GOT3 (cell line): ENCODE measurements around the gene PJA1.

Experiments
- DNase-seq: peaks from one replicate; lab custom pipeline; 2025; ENCODE audit warnings: mixed read lengths; lab: John Stamatoyannopoulos, UW

The PJA1 gene

GRCh38 chrX:69165087-69165651 lies at the start of gene PJA1:
TSS of gene PJA1 (minus strand) at chrX:69165453. CDS start at chrX:69163073, 2,380 bp downstream.
- no peak for DNase-seq

DNA sequence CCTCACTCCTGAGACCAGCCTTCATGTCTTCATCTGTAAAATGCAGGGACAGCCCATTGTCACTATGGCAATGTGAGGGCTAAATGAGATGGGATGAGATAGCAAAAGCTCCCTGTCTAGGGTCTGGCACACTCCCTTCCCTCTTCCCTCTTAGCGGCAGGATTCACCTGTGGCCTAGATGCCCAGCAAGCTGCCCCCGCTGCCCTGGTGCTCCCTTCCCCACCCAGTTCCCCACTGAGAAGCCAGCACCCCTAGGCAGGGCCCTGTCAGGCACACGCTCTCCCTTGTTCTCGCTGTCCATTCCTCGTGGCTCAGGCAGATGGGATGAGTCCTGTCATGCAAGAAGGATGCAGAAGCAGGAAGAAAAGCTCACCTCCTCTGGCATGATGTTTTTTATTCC lies 49.2 kb upstream of the PJA1 start:
- DNase-seq: no peak

- no peak for DNase-seq
These were observed 46.4 kb upstream of the PJA1 start for GRCh38 chrX:69211701-69212100.

DNA sequence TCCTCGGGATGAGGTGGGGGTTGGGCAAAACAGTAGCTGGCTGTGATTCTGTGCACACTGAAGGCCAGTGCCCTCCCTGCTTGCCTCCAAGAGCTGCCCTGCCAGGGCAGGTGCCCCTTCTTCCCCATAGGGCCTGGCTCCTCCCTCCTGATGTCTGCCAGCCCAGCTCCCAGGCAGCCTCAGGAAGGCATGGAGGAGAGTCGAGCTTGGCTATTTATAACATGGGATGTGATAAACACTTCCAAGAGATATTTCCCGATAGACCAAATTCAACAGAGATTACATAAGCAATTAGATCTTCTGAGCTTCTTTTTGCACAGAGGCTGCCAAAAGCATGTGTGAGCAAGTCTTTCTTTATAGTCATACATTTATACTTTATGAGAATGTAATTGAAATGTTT lies 45.3 kb upstream of the PJA1 start:
- DNase-seq: no peak

- DNase-seq: no peak
These were observed 42.0 kb upstream of the PJA1 start for GRCh38 chrX:69207216-69207615.

GRCh38 chrX:69203638-69204037 lies 38.4 kb upstream of the PJA1 start:
- DNase-seq: no peak

GRCh38 chrX:69197690-69198089 lies 32.4 kb upstream of the PJA1 start:
- DNase-seq: no peak

GRCh38 chrX:69196666-69197065 lies 31.4 kb upstream of the PJA1 start:
- no peak for DNase-seq

GRCh38 chrX:69195810-69196209 lies 30.6 kb upstream of the PJA1 start:
- no peak for DNase-seq

GRCh38 chrX:69195192-69195591 lies 29.9 kb upstream of the PJA1 start:
- no peak for DNase-seq

- no peak for DNase-seq
These were observed 27.4 kb upstream of the PJA1 start for GRCh38 chrX:69192603-69193002.

DNA sequence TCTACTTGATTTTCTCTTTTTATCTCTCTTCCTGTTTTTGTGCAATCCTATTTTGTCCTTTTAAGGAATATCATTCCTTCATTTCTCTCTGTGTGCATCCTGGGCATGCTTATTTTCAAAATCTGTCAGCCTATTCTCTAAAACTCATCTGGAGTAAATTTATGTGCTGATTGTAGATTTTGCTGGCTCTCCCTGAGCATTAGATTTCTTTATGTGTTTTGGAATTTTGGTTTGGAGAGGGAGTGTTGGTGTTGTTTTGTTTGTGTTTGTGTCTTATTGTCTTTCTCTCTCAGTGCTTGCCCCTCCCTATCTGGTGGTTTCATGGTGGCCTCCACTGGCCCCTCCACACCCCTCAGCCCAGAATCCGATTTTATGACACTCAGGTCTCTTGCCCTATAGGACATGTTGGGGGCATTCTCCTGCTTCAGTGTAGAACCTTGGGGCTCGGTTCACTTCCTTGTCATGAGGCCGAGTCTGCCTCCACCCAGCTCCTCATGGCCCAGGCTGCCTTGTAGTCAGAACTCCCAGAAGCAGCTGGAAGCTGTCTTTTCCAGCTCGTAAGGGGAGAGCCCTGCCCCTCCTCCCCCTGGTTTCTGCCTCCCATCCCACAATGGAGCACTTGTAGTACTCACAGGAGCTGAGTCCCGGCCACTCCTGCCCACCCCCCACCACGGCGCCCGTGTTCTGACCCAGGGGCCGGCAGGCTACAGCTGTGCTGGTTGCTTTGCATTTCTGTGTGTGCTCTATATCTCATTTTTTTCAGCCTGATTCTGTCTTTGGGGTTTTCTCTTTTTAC lies 24.5 kb upstream of the PJA1 start:
- no peak for DNase-seq

GRCh38 chrX:69186651-69187050 lies 21.4 kb upstream of the PJA1 start:
- no peak for DNase-seq

DNA sequence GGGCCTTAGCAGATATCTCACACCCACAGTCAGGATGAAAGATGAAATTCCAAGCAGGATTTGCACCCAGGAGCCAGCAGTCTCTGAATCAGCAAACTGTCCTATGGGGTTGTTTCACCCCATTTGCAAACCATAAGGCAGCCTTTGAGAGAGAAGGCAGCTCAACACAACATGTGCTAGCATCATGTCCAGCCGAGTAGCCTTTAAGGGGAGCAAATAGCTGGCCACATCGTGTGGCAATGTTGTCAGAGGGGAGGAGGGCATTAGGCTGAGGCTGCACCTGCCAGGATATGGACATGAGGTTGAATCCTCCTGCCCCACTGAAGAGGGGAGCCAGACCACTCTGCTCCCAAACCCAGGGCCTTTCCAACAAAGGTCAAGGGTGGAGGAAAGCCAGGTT lies 20.6 kb upstream of the PJA1 start:
- no peak for DNase-seq

DNA sequence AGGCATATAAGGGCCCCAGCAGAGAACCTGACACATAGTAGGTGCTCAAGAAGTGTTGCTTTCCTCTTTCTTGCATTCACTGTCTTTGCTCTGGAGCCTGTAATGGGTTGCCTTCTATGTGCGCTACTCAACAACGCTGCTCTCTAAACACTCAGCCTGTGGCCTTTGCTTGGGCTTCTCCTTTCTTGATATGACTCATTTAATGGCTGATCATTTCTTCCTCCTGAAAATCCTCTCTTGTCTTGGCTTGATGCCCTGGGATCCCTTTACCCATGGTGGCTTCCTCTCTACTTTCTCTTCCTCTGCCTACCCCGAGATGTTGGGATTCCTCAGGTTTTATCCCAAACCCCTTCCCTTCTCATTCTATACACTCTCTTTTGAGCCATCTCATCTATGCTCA lies 19.9 kb upstream of the PJA1 start:
- DNase-seq: no peak

GRCh38 chrX:69182818-69183380 lies 17.6 kb upstream of the PJA1 start:
- DNase-seq: no peak

DNA sequence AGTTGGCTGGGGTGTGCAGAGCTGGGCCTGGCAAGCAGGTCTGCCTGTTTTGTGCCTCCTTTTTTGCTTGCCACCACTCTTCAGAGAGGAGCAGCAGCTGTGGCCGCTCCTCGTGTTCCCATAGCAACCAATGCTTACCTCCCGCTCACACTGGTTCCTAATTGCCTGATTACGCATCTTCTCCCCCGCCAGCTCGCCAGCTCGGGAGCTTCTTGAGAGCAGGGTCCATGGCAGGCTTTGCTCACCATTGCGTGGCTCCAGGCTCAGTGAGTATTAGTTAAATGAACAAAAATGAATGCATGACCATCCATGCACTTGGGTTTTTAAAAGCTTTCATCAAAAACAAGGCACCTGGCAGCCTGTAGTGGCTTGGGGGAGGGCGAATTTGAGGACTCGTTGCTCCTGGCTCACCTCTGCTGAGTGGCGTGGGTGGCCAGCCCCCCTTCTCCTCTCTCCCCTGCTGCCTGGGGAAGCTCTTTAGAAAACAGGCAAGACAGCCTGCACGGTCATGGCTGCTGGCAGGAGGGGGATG lies 14.2 kb upstream of the PJA1 start:
- no peak for DNase-seq

- no peak for DNase-seq
These were observed 13.3 kb upstream of the PJA1 start for GRCh38 chrX:69178592-69178991.

- no peak for DNase-seq
These were observed 12.4 kb upstream of the PJA1 start for GRCh38 chrX:69177511-69178162.

DNA sequence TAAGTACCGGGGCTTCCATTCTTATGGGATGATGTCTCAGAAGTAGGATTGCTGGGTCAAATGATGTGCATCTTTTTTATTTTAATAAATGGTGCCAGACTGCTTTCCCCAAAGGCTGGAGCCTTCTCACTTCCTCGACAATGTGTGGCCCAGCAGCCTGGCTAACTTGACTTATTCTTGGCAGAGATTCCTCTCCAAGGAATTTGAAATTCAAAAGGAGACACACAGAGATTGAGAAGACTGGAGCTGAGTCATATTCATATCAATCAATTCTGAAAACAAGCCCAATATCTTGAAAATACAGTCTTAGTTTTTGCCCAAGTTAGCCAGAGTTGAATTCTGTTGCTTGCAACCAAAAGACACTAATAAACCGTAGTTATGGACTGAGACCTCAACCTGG lies 10.8 kb upstream of the PJA1 start:
- DNase-seq: no peak

DNA sequence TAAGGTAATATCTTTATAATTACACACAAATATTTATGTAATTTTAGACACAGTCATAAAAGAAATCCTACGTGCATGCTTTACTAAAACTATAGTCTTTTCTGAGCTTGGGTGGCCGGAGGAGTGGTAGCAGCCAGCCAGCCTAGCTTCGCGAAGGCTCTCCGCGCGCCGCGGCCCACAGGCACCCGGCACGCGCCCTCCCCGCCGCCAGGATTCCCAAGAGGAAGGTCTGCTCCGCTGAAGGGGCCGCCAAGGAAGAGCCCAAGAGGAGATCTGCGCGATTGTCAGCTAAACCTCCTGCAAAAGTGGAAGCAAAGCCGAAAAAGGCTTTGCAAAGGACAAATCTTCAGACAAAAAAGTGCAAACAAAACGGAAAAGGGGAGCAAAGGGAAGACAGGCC lies 8.7 kb upstream of the PJA1 start:
- DNase-seq: no peak

DNA sequence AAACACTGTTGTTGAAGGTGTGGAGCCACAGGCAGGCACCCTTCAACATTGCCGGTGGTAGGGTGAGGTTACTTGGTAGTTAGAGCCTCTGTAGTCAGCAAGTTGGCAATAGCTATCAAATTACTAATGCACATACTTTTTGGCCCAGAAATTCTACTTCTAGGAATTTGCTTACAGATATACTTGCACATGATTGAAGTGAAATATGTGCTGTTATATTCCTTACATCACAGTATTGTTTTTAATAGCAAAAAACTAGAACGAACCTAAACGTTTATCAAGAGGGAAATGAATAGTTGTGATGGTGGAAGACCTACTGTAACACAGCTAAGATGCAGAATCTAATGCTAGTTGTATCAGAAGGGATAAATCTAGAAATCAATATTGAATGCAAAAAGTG lies 7.7 kb upstream of the PJA1 start:
- no peak for DNase-seq

GRCh38 chrX:69170319-69170718 lies 5.1 kb upstream of the PJA1 start:
- DNase-seq: no peak
